ENCODE measurements around the gene SUPT4H1.

The SUPT4H1 gene

DNA sequence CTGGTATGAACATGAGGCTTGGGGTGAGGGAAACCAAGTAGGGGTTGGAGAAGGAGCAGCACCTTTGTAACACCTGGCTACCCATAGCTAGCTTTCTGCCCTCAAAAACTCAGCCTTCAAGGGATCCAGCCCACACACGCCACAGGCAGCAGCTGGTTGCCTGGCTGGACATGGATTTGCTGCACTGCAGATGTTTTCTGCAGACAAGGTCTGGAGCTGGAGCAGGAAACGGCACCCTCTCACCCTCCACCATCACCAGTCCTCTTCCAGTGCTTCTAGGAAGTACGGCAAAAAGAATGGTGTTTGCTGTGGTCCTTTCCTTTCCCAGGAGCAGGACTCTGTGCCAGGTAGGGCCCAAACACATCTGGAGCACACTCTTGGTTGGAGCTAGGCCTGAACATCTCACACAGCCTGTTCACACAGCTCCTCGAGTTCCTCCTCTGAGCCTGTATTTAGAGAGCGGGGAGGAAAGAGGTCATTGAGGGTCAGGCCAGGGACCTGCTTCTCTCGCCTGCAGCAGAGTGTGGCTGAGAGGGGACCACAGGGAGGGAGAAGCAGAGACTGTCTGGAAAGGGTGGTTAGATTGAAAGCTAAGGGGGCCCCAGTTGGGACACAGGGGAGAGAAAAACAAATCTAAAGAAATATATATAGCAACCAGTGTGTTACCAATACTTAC, 2.7 kb upstream of the SUPT4H1 start:
- no peak overlapping the region for H3K23ac ChIP-seq (ENCODE audit: low read length)
- no peak overlapping the region for H2AFZ ChIP-seq (ENCODE audit: insufficient read depth, low read length, poor library complexity)
- no peak overlapping the region for H3K4ac ChIP-seq (ENCODE audit: low read depth, low read length)
- H4K91ac ChIP-seq (ENCODE audit: low read depth, low read length), result no peak overlapping the region
- no peak overlapping the region for H3K14ac ChIP-seq (ENCODE audit: low read length)
- H4K8ac ChIP-seq (ENCODE audit: low read depth, low read length), result no peak overlapping the region
- H3K4me2 ChIP-seq (ENCODE audit: low read length), result no peak overlapping the region
- no peaks in the 10 kb centered on the region for H3K27me3 ChIP-seq (ENCODE audit: insufficient read depth, low read length)
- no peak overlapping the region for H3K27ac ChIP-seq (ENCODE audit: low read depth, low read length)
- H3K18ac ChIP-seq (ENCODE audit: low read length), result no peak overlapping the region
- H3K79me1 ChIP-seq (ENCODE audit: low read length), result peaks cover 13% of the 10 kb centered on the region
- no peaks in the 10 kb centered on the region for H3K9me3 ChIP-seq (ENCODE audit: insufficient read depth, low read depth, low read length)
- peak overlapping the region; percentile 35 for H2BK12ac ChIP-seq (ENCODE audit: low read length)
- no peak overlapping the region for H3K9ac ChIP-seq (ENCODE audit: low read length)
- no peak overlapping the region for H4K12ac ChIP-seq (ENCODE audit: low read depth, low read length)
- no CpG with 5 or more reads among the region's 6 CpGs for WGBS (ENCODE audit: extremely low coverage, insufficient coverage, insufficient read length)
- DNase-seq, result no peak
- no peak overlapping the region for H3K4me3 ChIP-seq (ENCODE audit: low read depth, low read length)
- H3K4me1 ChIP-seq (ENCODE audit: control insufficient read depth in 1 of 2, insufficient read depth in 2 of 2, low read length in 2 of 2), result peaks cover 2 to 4% of the 10 kb centered on the region in 2 experiments
- H2BK5ac ChIP-seq (ENCODE audit: low read depth, low read length, poor library complexity), result no peak overlapping the region
- peaks cover 9% of the 10 kb centered on the region for H3K79me2 ChIP-seq (ENCODE audit: control insufficient read depth, insufficient read depth, low read length, poor library complexity)
- H3K36me3 ChIP-seq (ENCODE audit: control insufficient read depth in 1 of 2, insufficient read depth in 2 of 2, low read length in 2 of 2), result peaks cover 12 to 18% of the 10 kb centered on the region in 2 experiments
- H2AK5ac ChIP-seq (ENCODE audit: low read length), result no peak overlapping the region
- no peak overlapping the region for H2BK120ac ChIP-seq (ENCODE audit: insufficient read depth, low read length, poor library complexity)

DNA sequence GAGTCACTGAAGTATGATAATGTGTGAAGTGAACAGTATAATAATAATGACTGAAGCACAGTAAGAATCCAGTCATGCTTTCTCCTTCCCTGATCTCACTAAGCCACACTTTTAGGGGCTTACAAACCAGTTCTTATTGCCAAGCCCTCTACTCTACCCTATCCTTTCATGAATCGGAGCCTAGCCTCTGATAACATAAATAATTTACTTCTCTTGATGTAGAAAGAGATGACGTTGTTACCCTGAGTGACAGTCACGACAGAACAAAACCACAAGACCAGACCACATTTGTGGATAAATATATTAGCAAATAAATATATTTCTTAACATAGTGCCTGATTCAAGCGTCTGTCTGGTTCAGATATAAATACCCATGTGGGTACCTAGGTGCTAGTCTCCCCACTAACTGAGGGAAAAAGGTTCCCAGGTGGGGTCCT, 1.4 kb upstream of the SUPT4H1 start:
- H3K4me2 ChIP-seq (ENCODE audit: low read length), result no peak overlapping the region
- H3K14ac ChIP-seq (ENCODE audit: low read length), result no peak overlapping the region
- H3K79me2 ChIP-seq (ENCODE audit: control insufficient read depth, insufficient read depth, low read length, poor library complexity), result peaks cover 9% of the 10 kb centered on the region
- H4K91ac ChIP-seq (ENCODE audit: low read depth, low read length), result peak overlapping the region; percentile 51
- no peak for DNase-seq
- H2BK12ac ChIP-seq (ENCODE audit: low read length), result peak overlapping the region; percentile 50
- H4K8ac ChIP-seq (ENCODE audit: low read depth, low read length), result no peak overlapping the region
- no CpG with 5 or more reads among the region's 4 CpGs for WGBS (ENCODE audit: extremely low coverage, insufficient coverage, insufficient read length)
- no peak overlapping the region for H3K9ac ChIP-seq (ENCODE audit: low read length)
- H3K23ac ChIP-seq (ENCODE audit: low read length), result no peak overlapping the region
- H4K12ac ChIP-seq (ENCODE audit: low read depth, low read length), result peak overlapping the region; percentile 26
- H2AK5ac ChIP-seq (ENCODE audit: low read length), result peak overlapping the region; percentile 76
- no peak overlapping the region for H2BK5ac ChIP-seq (ENCODE audit: low read depth, low read length, poor library complexity)
- H3K36me3 ChIP-seq (ENCODE audit: control insufficient read depth in 1 of 2, insufficient read depth in 2 of 2, low read length in 2 of 2), result peaks cover 16 to 18% of the 10 kb centered on the region in 2 experiments
- no peaks in the 10 kb centered on the region for H3K27me3 ChIP-seq (ENCODE audit: insufficient read depth, low read length)
- peak overlapping the region; percentile 1 for H2BK120ac ChIP-seq (ENCODE audit: insufficient read depth, low read length, poor library complexity)
- H3K4me1 ChIP-seq (ENCODE audit: control insufficient read depth in 1 of 2, insufficient read depth in 2 of 2, low read length in 2 of 2), result peaks cover 2 to 4% of the 10 kb centered on the region in 2 experiments
- H3K27ac ChIP-seq (ENCODE audit: low read depth, low read length), result no peak overlapping the region
- H3K9me3 ChIP-seq (ENCODE audit: insufficient read depth, low read depth, low read length), result no peaks in the 10 kb centered on the region
- no peak overlapping the region for H2AFZ ChIP-seq (ENCODE audit: insufficient read depth, low read length, poor library complexity)
- no peak overlapping the region for H3K4ac ChIP-seq (ENCODE audit: low read depth, low read length)
- H3K18ac ChIP-seq (ENCODE audit: low read length), result no peak overlapping the region
- H3K4me3 ChIP-seq (ENCODE audit: low read depth, low read length), result no peak overlapping the region
- H3K79me1 ChIP-seq (ENCODE audit: low read length), result peaks cover 13% of the 10 kb centered on the region

DNA sequence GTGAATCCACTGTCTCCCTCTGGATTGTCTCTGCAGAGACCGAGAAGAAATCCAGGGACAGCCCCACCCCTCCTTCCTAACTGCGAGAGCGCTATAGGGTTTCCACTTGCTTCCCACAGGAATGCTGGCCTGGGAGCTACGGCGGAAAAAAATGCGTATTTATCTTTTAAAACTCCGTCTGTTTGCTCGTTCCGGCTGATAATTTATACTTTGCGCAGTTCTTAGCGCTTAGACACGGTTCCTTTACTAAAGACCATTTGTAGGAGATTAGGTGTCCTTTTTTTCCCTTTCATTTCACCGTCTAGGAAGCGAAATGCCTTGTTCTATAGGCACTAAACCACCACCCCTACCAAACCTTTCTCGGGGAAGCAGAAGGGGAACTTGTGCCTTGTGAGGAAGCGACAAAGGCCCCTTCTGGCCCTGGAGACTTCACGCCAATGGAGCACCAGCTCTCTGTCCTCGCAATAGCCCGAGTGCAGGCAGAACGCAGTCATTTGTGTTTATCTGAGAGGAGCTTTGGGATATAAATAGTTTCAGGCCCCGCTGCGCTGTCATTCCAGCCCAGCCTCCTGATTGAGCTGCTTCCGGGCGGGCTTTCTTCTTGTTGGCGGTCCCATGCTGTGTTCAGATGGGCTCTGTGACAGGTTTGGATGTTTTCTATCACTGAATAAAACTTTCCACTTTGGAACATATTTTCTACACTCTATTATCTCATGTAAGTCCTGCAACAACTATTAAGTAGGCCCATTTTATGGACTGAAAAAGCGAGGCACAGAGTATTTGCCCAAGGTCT, 791 bp upstream of the SUPT4H1 start:
- H3K27ac ChIP-seq (ENCODE audit: low read depth, low read length), result peak overlapping the region; percentile 87
- DNase-seq, result peak in 1 of 2 donors; percentile 34
- H3K4ac ChIP-seq (ENCODE audit: low read depth, low read length), result peak overlapping the region; percentile 30
- peak overlapping the region; percentile 32 for H2BK5ac ChIP-seq (ENCODE audit: low read depth, low read length, poor library complexity)
- H4K12ac ChIP-seq (ENCODE audit: low read depth, low read length), result peak overlapping the region; percentile 10
- H4K8ac ChIP-seq (ENCODE audit: low read depth, low read length), result peak overlapping the region; percentile 71
- no peaks in the 10 kb centered on the region for H3K9me3 ChIP-seq (ENCODE audit: insufficient read depth, low read depth, low read length)
- H3K18ac ChIP-seq (ENCODE audit: low read length), result peak overlapping the region; percentile 36
- peak overlapping the region; percentile 42 for H4K91ac ChIP-seq (ENCODE audit: low read depth, low read length)
- peak overlapping the region; percentile 87 for H3K4me2 ChIP-seq (ENCODE audit: low read length)
- H3K79me1 ChIP-seq (ENCODE audit: low read length), result peaks cover 13% of the 10 kb centered on the region
- peak overlapping the region; percentile 72 for H3K4me3 ChIP-seq (ENCODE audit: low read depth, low read length)
- H3K14ac ChIP-seq (ENCODE audit: low read length), result peak overlapping the region; percentile 71
- peak overlapping the region; percentile 0 for H2BK12ac ChIP-seq (ENCODE audit: low read length)
- peaks cover 2 to 4% of the 10 kb centered on the region in 2 experiments for H3K4me1 ChIP-seq (ENCODE audit: control insufficient read depth in 1 of 2, insufficient read depth in 2 of 2, low read length in 2 of 2)
- no CpG with 5 or more reads among the region's 26 CpGs for WGBS (ENCODE audit: extremely low coverage, insufficient coverage, insufficient read length)
- H3K9ac ChIP-seq (ENCODE audit: low read length), result peak overlapping the region; percentile 79
- H3K23ac ChIP-seq (ENCODE audit: low read length), result no peak overlapping the region
- H3K27me3 ChIP-seq (ENCODE audit: insufficient read depth, low read length), result no peaks in the 10 kb centered on the region
- peaks cover 9% of the 10 kb centered on the region for H3K79me2 ChIP-seq (ENCODE audit: control insufficient read depth, insufficient read depth, low read length, poor library complexity)
- H2AK5ac ChIP-seq (ENCODE audit: low read length), result no peak overlapping the region
- peak overlapping the region; percentile 21 for H2AFZ ChIP-seq (ENCODE audit: insufficient read depth, low read length, poor library complexity)
- peaks cover 10 to 17% of the 10 kb centered on the region in 2 experiments for H3K36me3 ChIP-seq (ENCODE audit: control insufficient read depth in 1 of 2, insufficient read depth in 2 of 2, low read length in 2 of 2)
- peak overlapping the region; percentile 15 for H2BK120ac ChIP-seq (ENCODE audit: insufficient read depth, low read length, poor library complexity)

DNA sequence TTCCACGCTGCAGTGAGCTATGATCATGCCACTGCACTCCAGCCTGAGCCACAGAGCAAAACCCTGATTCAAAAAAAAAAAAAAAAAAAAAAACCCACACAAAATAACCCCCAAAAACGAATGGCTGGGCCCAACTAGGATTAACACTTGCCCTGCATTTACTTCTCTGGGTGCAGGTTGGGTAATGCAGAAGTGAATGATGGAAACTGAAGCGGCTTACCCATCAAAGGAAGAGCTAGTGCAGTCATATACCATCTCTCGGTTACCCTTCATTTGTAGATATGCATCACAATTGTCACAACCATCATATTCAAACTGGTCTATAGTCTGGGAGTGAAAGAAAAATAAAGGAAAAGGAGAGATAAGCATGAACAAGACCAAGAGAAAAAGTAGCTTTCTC, 819 bp downstream of the SUPT4H1 start:
- DNase-seq, result no peak
- Histone ChIP-seq H4K12ac (ENCODE audit: low read depth, low read length) (no peak overlapping the region), H3K4me3 (ENCODE audit: low read depth, low read length) (no peak overlapping the region), H3K4me2 (ENCODE audit: low read length) (peak overlapping the region; percentile 77), H2BK120ac (ENCODE audit: insufficient read depth, low read length, poor library complexity) (no peak overlapping the region), H4K8ac (ENCODE audit: low read depth, low read length) (no peak overlapping the region), H2AFZ (ENCODE audit: insufficient read depth, low read length, poor library complexity) (no peak overlapping the region), H3K23ac (ENCODE audit: low read length) (no peak overlapping the region), H2BK12ac (ENCODE audit: low read length) (no peak overlapping the region), H3K79me1 (ENCODE audit: low read length) (peaks cover 13% of the 10 kb centered on the region), H2BK5ac (ENCODE audit: low read depth, low read length, poor library complexity) (no peak overlapping the region), H3K9ac (ENCODE audit: low read length) (no peak overlapping the region), H3K4ac (ENCODE audit: low read depth, low read length) (peak overlapping the region; percentile 84), H3K9me3 (ENCODE audit: insufficient read depth, low read depth, low read length) (no peaks in the 10 kb centered on the region), H2AK5ac (ENCODE audit: low read length) (no peak overlapping the region), H3K18ac (ENCODE audit: low read length) (no peak overlapping the region), H3K36me3 (ENCODE audit: control insufficient read depth in 1 of 2, insufficient read depth in 2 of 2, low read length in 2 of 2) (peaks cover 11 to 31% of the 10 kb centered on the region in 2 experiments), H3K27ac (ENCODE audit: low read depth, low read length) (no peak overlapping the region), H3K79me2 (ENCODE audit: control insufficient read depth, insufficient read depth, low read length, poor library complexity) (peaks cover 9% of the 10 kb centered on the region), H3K4me1 (ENCODE audit: control insufficient read depth in 1 of 2, insufficient read depth in 2 of 2, low read length in 2 of 2) (peaks cover 2 to 4% of the 10 kb centered on the region in 2 experiments), H3K14ac (ENCODE audit: low read length) (no peak overlapping the region), H3K27me3 (ENCODE audit: insufficient read depth, low read length) (no peaks in the 10 kb centered on the region), H4K91ac (ENCODE audit: low read depth, low read length) (no peak overlapping the region)
- WGBS (ENCODE audit: extremely low coverage, insufficient coverage, insufficient read length), result no CpG with 5 or more reads among the region's 4 CpGs
